Peyer's patch (tissue), 4 donors: ENCODE data around the gene SCFD1.
"Not testable (repeated sequence)": the region's sequence is repeated elsewhere in the genome, so short reads cannot be mapped to it uniquely, and the experiment has no call there.

Experiments
- CTCF ChIP-seq, 6 experiments: fragments of 450-650 bp in 4 of 6; fragments of 200-600 bp in 2 of 6; sonication (generic) in 1 of 6; IDR thresholded peaks; one replicate each; pipeline ENCODE4 v1.5.1; 2017 to 2019; ENCODE audit warnings: antibody characterized with exemption in 6 of 6, mild to moderate bottlenecking in 3 of 6, moderate library complexity in 1 of 6
- POLR2A ChIP-seq, 2 donors: fragments of 450-650 bp; IDR thresholded peaks; one replicate each; pipeline ENCODE4 v1.5.1; 2017; ENCODE audit warnings: antibody characterized with exemption in 2 of 2, mild to moderate bottlenecking in 2 of 2, moderate library complexity in 2 of 2

GRCh38 chr14:30680776-30681175, 58.7 kb downstream of the SCFD1 start:
- not testable (repeated sequence) for TF ChIP-seq CTCF, POLR2A (IDR thresholded peaks at IDR 0.05)
